GM18909 (cell line): ENCODE data around the gene CMTM8.

Source experiments
- ATAC-seq: cut with Tn5 transposase; IDR thresholded peaks from one replicate; pipeline ENCODE4 v1.9.1; 2021; ENCODE audit warnings: mild to moderate bottlenecking; ENCODE audit not compliant: unreplicated experiment, poor library complexity

Gene CMTM8

DNA sequence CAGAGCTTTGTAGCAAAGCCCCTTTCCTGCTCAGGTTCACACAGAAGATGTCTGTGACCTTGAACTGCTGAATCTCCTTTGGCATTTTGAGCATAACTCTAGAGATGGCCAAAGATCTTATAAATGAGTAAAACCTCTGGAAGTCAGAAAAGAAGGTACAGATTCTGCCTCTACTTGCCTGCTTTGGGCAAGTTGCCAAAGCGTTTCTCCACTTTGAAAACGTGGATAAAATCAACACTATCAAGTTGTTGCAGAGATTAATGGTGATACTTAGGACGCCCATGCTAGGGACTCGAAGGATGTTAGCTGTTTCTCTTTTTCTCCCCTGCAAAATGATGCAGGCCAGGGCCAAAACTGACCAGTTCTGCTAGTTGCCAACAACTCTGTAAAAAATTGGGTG lies 85.1 kb downstream of the CMTM8 start:
- ATAC-seq: no peak

GRCh38 chr3:32325201-32325600 lies 86.7 kb downstream of the CMTM8 start:
- ATAC-seq: no peak

GRCh38 chr3:32325927-32326326 lies 87.4 kb downstream of the CMTM8 start:
- ATAC-seq: no peak

DNA sequence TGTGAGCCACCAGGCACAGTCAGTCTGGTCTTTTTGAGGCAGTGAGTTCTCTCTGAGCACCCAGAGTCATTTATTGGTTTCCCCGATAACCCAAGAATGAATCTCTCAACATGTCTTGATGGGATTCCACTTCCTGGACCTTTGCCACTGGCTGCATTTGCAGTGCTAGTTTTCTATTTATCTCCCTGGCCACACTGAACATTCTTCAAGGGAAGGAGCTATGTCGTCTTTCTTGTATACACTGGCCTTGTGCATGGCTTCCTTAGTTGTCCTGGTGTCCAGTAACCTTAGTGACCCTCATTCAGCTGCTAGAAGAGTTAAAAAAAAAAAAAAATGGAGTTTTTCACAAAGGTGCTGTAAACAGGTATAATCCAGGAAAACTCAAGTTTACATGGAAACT lies 88.3 kb downstream of the CMTM8 start:
- no peak for ATAC-seq

GRCh38 chr3:32334675-32335074 lies 96.2 kb downstream of the CMTM8 start:
- ATAC-seq: no peak

- no peak for ATAC-seq
Observed at GRCh38 chr3:32335365-32336112, 97.1 kb downstream of the CMTM8 start.

DNA sequence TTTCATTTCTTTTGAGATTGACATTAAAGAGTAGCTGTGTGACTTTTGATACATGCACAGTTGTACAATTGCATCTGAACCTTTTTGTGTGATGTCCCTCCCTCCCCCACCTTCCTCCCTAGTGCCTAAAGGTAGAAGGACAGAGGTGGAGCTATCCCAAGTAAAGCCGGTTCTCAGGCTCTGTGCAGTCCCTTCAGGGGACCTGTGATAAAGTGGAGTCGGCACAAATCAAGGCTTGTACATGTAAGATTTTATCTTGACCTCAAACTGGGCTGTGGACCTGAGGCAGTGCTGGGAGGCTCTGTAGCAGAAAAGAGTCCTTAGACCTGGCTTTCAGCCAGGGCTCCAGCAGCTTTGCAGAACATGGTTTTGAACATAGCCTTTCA lies 97.6 kb downstream of the CMTM8 start:
- no peak for ATAC-seq

DNA sequence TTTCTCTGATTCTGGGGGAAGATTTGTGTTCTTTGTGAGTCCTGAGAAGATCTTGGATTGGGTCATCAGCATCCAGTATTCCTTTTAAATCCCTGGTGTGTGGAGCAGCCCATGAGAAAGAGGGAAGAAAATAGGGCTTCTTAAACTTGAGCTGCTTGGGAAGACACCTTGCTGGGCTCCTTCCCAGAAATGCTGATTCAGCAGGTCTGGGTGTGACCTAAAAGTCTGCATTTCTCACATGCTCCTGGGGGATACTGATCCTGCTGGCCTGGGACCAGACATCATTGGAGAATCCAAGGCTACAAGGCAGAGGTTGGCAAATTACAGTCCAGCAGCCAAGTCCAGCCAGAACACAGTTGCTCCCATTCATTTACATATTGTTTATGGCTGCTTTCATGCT lies 99.0 kb downstream of the CMTM8 start:
- ATAC-seq: no peak

DNA sequence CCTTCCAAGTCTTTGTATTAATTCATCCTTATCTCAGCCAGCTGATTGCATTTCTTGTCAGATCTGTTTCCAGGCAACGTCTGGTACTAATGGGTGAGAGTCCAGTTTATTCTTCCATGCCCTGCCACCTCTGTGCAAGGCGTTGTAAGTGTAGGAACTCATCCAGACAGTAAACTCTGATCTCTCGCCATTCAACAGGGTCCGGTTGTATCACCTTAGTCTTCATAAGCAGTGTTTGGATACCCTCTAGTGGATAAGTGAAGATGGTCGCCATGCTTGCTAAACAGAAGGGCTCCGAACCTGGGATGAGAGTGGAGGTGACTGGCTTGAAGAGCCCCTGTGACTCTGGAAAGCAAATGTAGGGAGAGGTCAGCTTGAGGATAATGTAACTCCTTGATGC lies 101.6 kb downstream of the CMTM8 start:
- no peak for ATAC-seq

DNA sequence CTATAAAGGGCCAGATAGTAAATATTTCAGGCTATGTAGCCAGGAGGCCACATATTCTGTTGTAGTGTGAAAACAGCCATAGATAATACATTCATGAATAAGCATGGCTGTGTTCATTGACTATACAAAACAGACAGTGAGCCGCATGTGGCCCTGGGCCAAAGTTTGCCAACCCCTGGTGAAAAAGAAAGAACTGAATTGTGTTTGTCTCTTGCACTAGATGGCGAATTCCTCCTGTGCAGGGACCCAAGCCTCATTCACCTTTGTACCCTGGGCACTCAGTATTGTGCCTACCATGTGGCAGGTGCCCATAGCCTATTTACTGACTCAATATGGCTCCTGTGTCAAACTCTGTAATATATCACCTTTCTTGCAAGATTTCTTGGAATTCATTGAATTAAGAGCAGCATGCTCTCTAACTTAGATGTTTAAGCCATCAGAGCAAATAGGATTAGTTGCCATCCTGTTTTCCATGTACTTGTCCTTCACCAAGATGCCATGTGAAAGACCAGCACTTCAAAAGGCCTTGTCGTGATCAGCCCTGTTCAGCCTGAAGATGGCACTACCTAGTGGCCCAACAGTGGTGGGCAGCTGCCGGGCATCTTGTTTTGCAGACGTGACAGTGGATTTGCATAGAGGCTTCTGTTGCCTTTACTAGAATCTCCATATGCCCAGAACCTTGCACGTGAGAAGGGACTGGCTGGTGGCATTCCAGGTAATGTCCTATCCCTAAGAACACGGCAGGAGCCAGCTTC lies 102.3 kb downstream of the CMTM8 start:
- ATAC-seq: no peak

GRCh38 chr3:32347343-32348125 lies 109.1 kb downstream of the CMTM8 start:
- ATAC-seq: no peak

DNA sequence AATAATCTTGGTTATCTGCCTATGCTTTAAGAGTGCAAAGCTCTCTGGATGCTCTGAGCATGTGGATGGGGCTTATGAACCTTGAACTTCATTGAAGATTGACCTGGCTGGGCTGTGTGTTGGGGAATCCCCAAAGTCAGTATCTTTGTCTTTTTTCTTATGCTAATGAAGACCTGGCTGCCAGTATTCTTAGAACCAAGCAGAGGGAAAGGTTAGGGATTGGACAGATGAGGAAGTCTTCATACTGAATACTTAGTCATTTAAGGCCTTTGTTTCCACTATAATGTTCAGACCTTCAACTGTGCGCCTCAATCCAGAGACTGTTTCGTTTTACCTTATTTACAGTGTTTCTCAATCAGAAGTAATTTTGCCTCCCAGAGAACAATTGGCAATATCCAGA lies 110.7 kb downstream of the CMTM8 start:
- no peak for ATAC-seq

GRCh38 chr3:32352563-32352962 lies 114.1 kb downstream of the CMTM8 start:
- ATAC-seq: no peak

GRCh38 chr3:32353351-32353750 lies 114.9 kb downstream of the CMTM8 start:
- ATAC-seq: no peak

GRCh38 chr3:32354362-32354778 lies 115.9 kb downstream of the CMTM8 start:
- ATAC-seq: no peak

DNA sequence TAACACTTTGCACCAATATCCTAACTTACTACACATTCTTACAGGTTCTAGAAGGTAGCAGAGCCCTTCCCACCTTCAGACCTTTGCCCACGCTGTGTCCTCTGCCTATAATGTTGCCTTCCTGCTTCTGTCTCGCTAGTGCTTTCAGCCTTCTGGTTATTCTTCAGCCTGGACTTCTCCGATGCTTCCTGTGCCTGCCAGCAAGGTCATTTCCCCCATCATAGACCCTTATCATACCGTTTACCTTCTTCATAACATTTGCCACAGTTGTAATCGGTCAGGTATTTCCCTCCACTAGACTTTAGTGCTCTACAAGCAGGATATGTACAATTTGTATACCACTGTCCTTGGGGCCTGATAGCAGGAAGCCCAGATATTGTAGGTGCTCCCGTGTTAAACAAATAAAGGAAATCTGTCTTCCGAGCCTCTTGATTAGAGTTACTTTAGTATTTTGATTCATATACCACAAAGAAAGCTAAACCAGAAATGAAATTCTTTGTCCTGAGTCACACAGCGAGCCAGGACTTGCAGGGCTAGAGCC lies 117.3 kb downstream of the CMTM8 start:
- no peak for ATAC-seq

GRCh38 chr3:32359766-32360492 lies 121.4 kb downstream of the CMTM8 start:
- no peak for ATAC-seq

DNA sequence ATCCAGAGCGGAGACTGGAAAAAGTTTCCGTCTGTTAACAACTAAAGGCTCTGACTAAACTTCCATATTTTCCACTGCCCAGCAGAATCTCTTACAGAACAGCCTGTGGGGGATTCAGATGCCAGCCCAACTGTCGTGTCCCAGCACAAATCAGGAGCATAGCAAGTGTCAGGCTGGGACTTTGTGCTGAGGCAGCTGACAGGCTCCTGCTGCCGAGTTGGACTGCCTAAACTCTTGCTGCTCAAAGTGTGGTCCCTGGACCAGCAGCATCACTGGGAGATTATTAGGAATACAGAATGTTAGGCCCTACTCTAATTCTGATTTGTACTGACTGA lies 122.0 kb downstream of the CMTM8 start:
- no peak for ATAC-seq

DNA sequence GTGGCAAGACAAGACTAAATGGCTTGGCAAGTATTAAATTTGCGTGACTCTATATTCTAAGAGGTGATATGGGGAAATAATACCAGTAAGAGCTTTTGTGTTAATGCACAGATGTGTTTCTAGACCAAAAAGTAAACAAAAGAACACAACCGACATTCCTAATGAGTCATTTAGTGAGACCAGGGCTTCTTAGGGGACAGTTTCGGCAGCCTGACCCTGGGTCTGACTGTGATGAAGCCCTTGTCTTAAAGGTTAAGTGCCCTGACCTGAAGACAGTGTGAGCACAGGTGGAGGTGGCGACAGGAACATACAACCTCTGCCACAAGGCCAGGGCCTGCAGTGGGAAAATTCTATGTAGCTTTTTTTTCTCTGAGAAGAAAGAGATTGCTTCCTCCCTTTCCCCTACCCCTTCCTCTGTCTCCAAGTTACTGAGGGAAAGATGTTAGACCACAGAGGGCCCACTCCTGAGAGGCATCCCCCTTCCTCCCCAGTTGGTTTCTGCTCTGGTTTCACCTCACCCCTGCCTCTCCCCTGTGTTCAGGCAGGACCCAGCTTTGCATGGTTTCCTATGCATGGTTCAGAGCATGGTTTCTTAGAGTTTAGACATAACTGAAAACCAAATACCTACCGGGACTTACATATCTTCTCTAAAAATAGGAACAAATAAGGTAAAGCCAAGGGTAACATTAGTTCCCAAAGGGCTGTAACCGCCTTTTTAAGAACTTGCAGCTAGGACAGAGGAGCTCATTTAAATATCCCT lies 128.3 kb downstream of the CMTM8 start:
- ATAC-seq: no peak

GRCh38 chr3:32367442-32367841 lies 129.0 kb downstream of the CMTM8 start:
- ATAC-seq: no peak
